Ishikawa (cell line): Measurements from ENCODE around the gene MR1.

ENCODE experiments used
- CREB1 ChIP-seq: IDR thresholded peaks from 2 replicates; pipeline ENCODE4 v1.6.1; 2012; ENCODE audit warnings: low read depth
- EP300 ChIP-seq: IDR thresholded peaks from 2 replicates; pipeline ENCODE4 v1.6.1; 2012; ENCODE audit warnings: borderline replicate concordance
- FOXM1 ChIP-seq: IDR thresholded peaks from 2 replicates; pipeline ENCODE4 v1.6.1; 2012; ENCODE audit warnings: low read depth, borderline replicate concordance
- NFIC ChIP-seq: IDR thresholded peaks from 2 replicates; pipeline ENCODE4 v1.6.1; 2012
- RAD21 ChIP-seq: IDR thresholded peaks from 2 replicates; pipeline ENCODE4 v1.6.1; 2012; ENCODE audit warnings: low read depth
- TAF1 ChIP-seq: IDR thresholded peaks from 2 replicates; pipeline ENCODE4 v1.6.1; 2012; ENCODE audit warnings: low read depth, mild to moderate bottlenecking
- TEAD4 ChIP-seq: IDR thresholded peaks from 2 replicates; pipeline ENCODE4 v1.6.1; 2012
- YY1 ChIP-seq: IDR thresholded peaks from 2 replicates; pipeline ENCODE4 v1.6.1; 2012; ENCODE audit warnings: low read depth
- ZBTB7A ChIP-seq: IDR thresholded peaks from 2 replicates; pipeline ENCODE4 v1.6.1; 2012; ENCODE audit warnings: low read depth
- TF ChIP-seq, protein P1 (sequence below): IDR thresholded peaks from 2 replicates; pipeline ENCODE4 v1.6.1; 2012

DNA sequence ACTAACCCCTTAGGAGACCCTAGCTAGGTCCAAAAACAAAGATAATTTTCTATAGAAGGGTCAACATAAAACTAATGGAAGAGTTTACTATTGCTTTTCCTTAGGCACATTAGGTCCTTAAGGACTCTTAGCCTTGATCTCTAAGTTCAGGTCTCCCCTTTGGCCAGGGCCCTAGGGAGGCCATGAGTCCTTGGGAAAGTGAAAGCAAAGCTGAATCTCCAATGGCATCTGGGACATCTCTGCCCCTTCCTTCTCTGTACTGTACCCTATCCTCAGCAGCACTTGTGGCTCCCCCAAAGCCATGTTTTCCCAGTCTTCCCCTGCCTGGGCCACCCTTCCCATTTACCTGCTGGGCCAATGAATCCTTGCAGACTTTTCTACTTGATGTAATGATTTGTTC lies 69.1 kb downstream of the MR1 start:
- TF ChIP-seq YY1 (no peak), EP300 (no peak), RAD21 (no peak), ZBTB7A (no peak), FOXM1 (no peak), NFIC (no peak), TAF1 (no peak), CREB1 (no peak), TEAD4 (no peak)
- TF ChIP-seq, protein P1, sequence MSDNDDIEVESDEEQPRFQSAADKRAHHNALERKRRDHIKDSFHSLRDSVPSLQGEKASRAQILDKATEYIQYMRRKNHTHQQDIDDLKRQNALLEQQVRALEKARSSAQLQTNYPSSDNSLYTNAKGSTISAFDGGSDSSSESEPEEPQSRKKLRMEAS, result no peak
